Activated naive CD4-positive, alpha-beta T cell treated with anti-CD3 and anti-CD28 coated beads for 36 hours (primary cell): ENCODE results near the gene CDKN2B-AS1. TPM values are rescaled to one million over a fixed set of nuclear protein-coding genes. Genes with fewer than 3 reads are reported as not detected.

Experiments used
- CTCF ChIA-PET: fragments of 350-600 bp; sonication (Branson Sonifier 250); formaldehyde crosslinking; loops from one replicate; lab custom pipeline; 2021; ENCODE audit warnings: antibody characterized with exemption; lab: Charles Lee
- DNase-seq: peaks from one replicate; pipeline ENCODE4 v3.0.0-alpha.2; 2020
- H3K27ac Mint-ChIP-seq: one replicate; pipeline ENCODE4 v1.8.0; 2021; ENCODE audit warnings: mild to moderate bottlenecking, mixed read lengths
- H3K27me3 Mint-ChIP-seq: one replicate; pipeline ENCODE4 v1.8.0; 2021; ENCODE audit warnings: low read depth, mixed read lengths
- H3K36me3 Mint-ChIP-seq: one replicate; pipeline ENCODE4 v1.8.0; 2021; ENCODE audit warnings: low read depth, mixed read lengths
- H3K4me1 Mint-ChIP-seq: one replicate; pipeline ENCODE4 v1.8.0; 2021; ENCODE audit warnings: low read depth, mixed read lengths
- H3K4me3 Mint-ChIP-seq: one replicate; pipeline ENCODE4 v1.8.0; 2021; ENCODE audit warnings: mild to moderate bottlenecking, moderate library complexity, mixed read lengths
- H3K9me3 Mint-ChIP-seq: one replicate; pipeline ENCODE4 v1.8.0; 2021; ENCODE audit warnings: mixed read lengths
- intact Hi-C: fragments of 100-400 bp; cut with micrococcal nuclease; formaldehyde crosslinking; loops from one replicate; pipeline ENCODE4 v1.15.1; 2023
- total RNA-seq, 2 experiments: library from RNA; stranded (reverse); gene quantifications; one replicate each; pipeline ENCODE4 v1.2.3, GENCODE V29; 2021

Gene CDKN2B-AS1
- total RNA-seq, 2 experiments from 2014 or later, result 0.24 TPM; not detected in 1

DNA sequence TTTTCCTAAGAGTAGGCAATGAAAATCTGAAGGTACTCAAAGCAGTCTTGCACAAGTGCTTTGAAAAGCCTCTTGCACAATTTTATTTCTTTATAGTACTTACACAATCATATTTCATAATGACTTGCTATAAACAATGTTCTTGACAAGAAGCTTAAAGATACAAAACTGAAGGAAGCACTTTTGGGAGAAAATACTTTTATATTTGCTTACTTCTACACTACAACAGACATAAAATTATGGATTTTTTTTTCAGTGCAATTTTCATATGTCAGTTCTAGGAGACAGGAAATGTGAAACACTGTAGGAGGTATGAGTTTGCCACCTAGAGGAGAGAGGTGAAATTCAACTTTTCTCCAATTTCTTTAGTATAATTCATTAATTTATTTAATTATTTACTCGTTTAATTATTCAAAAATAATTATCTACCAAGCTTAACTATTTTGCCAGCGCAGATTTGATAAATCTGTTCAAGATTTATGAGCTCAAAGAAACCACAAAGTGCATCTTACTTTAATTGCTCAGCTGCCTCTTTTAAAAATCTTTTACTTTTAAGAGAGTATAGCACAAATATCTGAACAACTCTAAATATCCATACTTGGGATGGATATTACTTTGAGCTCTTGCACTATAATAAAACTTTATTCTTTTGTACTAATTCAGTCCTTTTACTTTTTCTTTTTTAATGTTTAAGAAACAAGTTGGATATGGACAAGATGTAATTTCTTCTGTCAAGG is 43.5 kb downstream of the CDKN2B-AS1 start:
- H3K9me3 Mint-ChIP-seq, result no peaks in the 10 kb centered on the region
- intact Hi-C loops, result loop anchor here (1.0 to 10.0 kb wide), 6 partner anchors 29 to 843 kb away; partner anchors contain the start of gene CDKN2B
- H3K27me3 Mint-ChIP-seq, result peaks cover 16% of the 10 kb centered on the region
- CTCF ChIA-PET, result interaction anchor here (0.6 to 6.8 kb wide), 24 partner anchors 9 to 329 kb away, joined by 3 to 81 read pairs (median 4); partner anchors contain the start of gene CDKN2B
- H3K4me3 Mint-ChIP-seq, result no peak overlapping the region
- DNase-seq, result no peak
- H3K27ac Mint-ChIP-seq, result no peak overlapping the region
- no peaks in the 10 kb centered on the region for H3K36me3 Mint-ChIP-seq
- H3K4me1 Mint-ChIP-seq, result peaks cover 9% of the 10 kb centered on the region

DNA sequence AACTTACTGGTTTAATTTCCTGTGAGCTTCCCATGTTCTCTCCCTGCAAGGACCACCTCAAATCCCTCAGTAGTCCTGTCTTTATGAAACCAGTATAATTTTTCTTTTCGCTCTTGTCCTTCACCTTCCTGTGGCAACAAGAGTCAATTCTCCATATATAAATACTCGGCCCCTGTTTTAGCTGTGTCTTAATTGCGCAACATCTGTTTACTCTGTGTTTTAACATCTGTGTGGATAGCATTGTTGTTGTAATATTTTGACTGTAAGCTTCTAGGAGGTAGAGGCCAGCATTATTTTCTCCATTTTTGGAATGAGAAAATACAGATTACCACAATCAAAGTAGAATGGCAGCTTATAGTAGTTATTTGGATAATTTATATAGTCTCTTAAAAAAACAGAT is 44.7 kb downstream of the CDKN2B-AS1 start:
- intact Hi-C loops, result loop anchor here (2.0 to 10.0 kb wide), 5 partner anchors 30 to 844 kb away; partner anchors contain the start of gene CDKN2B
- H3K27me3 Mint-ChIP-seq, result peaks cover 19% of the 10 kb centered on the region

DNA sequence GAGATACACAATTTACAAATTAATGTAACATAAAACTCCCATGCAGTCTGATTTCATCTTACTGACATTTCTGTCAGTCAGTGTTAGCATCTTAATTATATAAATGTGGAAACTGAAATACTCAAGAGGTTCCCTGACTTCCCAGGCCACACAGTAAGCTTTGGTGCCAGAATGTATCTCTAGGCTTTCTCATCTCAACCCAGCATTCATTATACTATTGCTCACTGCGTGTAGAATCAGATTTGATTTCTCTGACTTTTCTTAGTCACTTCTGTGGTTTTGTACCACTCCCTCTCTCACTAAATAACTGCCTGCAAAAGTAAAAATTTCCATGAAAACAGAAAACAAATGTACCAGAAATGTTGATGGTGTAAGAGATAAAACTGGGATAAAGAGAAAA is 46.2 kb downstream of the CDKN2B-AS1 start:
- no peak overlapping the region for H3K27ac Mint-ChIP-seq
- intact Hi-C loops, result loop anchor here (2.0 kb wide), 1 partner anchor 78 kb away; no protein-coding TSS in a partner anchor
- no peaks in the 10 kb centered on the region for H3K9me3 Mint-ChIP-seq
- peaks cover 9% of the 10 kb centered on the region for H3K4me1 Mint-ChIP-seq
- no peak for DNase-seq
- CTCF ChIA-PET, result interaction anchor here (2.0 to 6.8 kb wide), 3 partner anchors 13 to 228 kb away, joined by 5 to 81 read pairs (median 7); no protein-coding TSS in a partner anchor
- H3K36me3 Mint-ChIP-seq, result no peaks in the 10 kb centered on the region
- H3K27me3 Mint-ChIP-seq, result peaks cover 20% of the 10 kb centered on the region
- H3K4me3 Mint-ChIP-seq, result no peak overlapping the region

More for the DNA sequence above, 44.7 kb downstream of the CDKN2B-AS1 start:
- no peak overlapping the region for H3K27ac Mint-ChIP-seq
- no peak overlapping the region for H3K4me3 Mint-ChIP-seq
- no peak for DNase-seq
- peaks cover 9% of the 10 kb centered on the region for H3K4me1 Mint-ChIP-seq
- no peaks in the 10 kb centered on the region for H3K9me3 Mint-ChIP-seq
- no peaks in the 10 kb centered on the region for H3K36me3 Mint-ChIP-seq
- CTCF ChIA-PET, result interaction anchor here (0.6 to 6.8 kb wide), 5 partner anchors 28 to 226 kb away, joined by 3 to 81 read pairs (median 3); no protein-coding TSS in a partner anchor

DNA sequence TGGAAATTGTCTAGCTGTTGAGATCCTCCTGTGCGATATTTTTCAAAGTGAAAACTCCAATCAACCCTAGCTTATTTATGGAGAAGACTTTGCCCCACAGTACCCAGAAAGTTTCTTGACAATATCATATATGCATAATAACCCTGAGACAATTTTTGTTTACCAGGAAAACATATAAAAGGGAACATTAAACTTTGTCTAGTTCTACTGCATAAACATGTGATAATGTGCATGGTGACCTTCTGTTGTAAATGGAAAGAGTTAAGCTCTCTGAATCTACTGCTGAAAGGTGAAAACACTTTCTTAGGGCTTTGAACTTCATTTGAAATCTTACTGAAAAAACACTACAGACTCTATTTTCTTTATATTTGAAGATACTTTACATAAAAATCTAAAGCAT is 46.8 kb downstream of the CDKN2B-AS1 start:
- CTCF ChIA-PET, result interaction anchor here (0.5 to 6.8 kb wide), 5 partner anchors 12 to 228 kb away, joined by 3 to 81 read pairs (median 5); no protein-coding TSS in a partner anchor
- intact Hi-C loops, result loop anchor here (2.0 kb wide), 1 partner anchor 77 kb away; no protein-coding TSS in a partner anchor
- no peak overlapping the region for H3K27ac Mint-ChIP-seq
- H3K4me3 Mint-ChIP-seq, result no peak overlapping the region
- H3K27me3 Mint-ChIP-seq, result peaks cover 20% of the 10 kb centered on the region
- no peak for DNase-seq
- H3K9me3 Mint-ChIP-seq, result no peaks in the 10 kb centered on the region
- H3K4me1 Mint-ChIP-seq, result peaks cover 12% of the 10 kb centered on the region
- no peaks in the 10 kb centered on the region for H3K36me3 Mint-ChIP-seq

DNA sequence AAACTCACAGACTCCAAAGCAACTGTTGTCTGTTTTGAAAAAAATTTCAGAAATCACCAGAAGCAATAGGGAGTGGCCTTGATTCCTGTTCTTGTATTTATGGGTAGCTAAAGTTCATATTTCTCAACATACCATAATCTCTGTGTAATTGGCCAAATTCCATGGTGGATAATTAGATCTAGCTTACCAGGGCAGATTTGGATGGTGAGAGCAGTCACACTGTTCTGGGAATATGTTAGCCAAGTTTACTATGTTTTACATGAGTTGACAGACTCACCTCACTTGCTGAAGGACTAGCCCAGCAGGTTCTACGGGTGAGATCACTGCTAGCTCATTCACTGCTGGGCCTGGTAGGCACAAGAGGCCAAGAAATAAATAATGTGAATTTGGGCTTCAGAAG is 47.2 kb downstream of the CDKN2B-AS1 start:
- no peak overlapping the region for H3K4me3 Mint-ChIP-seq
- CTCF ChIA-PET, result interaction anchor here (0.5 to 6.8 kb wide), 5 partner anchors 12 to 229 kb away, joined by 3 to 81 read pairs (median 5); no protein-coding TSS in a partner anchor
- no peak for DNase-seq
- H3K27ac Mint-ChIP-seq, result no peak overlapping the region
- intact Hi-C loops, result loop anchor here (2.0 kb wide), 1 partner anchor 77 kb away; no protein-coding TSS in a partner anchor
- peaks cover 15% of the 10 kb centered on the region for H3K4me1 Mint-ChIP-seq
- H3K9me3 Mint-ChIP-seq, result no peaks in the 10 kb centered on the region
- H3K27me3 Mint-ChIP-seq, result peaks cover 24% of the 10 kb centered on the region
- no peaks in the 10 kb centered on the region for H3K36me3 Mint-ChIP-seq

DNA sequence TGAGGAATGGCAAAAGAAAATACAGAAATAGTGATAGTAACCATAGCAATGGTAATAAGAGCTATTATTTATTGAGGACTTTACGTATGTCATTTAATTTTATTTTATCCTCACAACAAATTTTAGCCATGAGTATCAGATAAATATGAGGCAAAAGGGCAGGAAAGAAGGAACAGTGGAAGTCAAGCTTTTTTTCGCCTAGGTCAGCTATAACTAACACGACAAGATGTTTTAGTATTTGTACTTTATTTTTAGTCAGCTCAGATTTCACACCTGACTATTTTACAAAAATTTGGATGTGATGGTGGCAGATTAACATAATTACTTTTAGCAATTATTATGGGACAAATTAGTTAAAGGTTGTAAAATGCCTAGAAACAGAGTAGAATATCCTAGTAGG is 49.3 kb downstream of the CDKN2B-AS1 start:
- CTCF ChIA-PET, result interaction anchor here (1.8 kb wide), 1 partner anchor 35 kb away, joined by 5 read pairs; the partner anchor contains the start of gene CDKN2B
- peaks cover 11% of the 10 kb centered on the region for H3K4me1 Mint-ChIP-seq
- no peak overlapping the region for H3K27ac Mint-ChIP-seq
- peaks cover 33% of the 10 kb centered on the region for H3K27me3 Mint-ChIP-seq
- no peak overlapping the region for H3K4me3 Mint-ChIP-seq
- no peaks in the 10 kb centered on the region for H3K36me3 Mint-ChIP-seq
- DNase-seq, result no peak
- H3K9me3 Mint-ChIP-seq, result no peaks in the 10 kb centered on the region
- intact Hi-C loops, result no loop called here

DNA sequence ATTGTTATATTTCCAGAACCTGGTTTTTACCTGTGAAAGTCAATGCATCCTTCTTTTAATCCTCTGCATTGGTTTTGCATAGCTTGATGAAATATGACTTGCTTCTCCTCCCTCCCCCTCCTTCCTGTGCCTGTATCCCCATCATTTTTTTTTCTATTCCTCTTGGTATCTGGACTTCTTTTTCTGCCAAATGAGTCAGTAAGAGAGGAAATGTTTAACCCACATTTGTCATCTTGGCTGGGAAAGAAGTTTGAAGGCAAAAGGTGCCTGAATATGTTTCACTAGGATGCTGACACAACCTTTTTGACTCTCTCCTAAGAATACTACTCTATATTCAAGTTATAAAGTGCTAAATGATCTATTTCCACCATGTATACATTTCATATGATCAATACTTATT is 50.0 kb downstream of the CDKN2B-AS1 start:
- no peak for DNase-seq
- no peak overlapping the region for H3K27ac Mint-ChIP-seq
- CTCF ChIA-PET, result interaction anchor here (1.8 kb wide), 1 partner anchor 36 kb away, joined by 5 read pairs; the partner anchor contains the start of gene CDKN2B
- H3K36me3 Mint-ChIP-seq, result no peaks in the 10 kb centered on the region
- H3K4me1 Mint-ChIP-seq, result peaks cover 11% of the 10 kb centered on the region
- no peak overlapping the region for H3K4me3 Mint-ChIP-seq
- intact Hi-C loops, result no loop called here
- H3K9me3 Mint-ChIP-seq, result no peaks in the 10 kb centered on the region
- peaks cover 29% of the 10 kb centered on the region for H3K27me3 Mint-ChIP-seq

DNA sequence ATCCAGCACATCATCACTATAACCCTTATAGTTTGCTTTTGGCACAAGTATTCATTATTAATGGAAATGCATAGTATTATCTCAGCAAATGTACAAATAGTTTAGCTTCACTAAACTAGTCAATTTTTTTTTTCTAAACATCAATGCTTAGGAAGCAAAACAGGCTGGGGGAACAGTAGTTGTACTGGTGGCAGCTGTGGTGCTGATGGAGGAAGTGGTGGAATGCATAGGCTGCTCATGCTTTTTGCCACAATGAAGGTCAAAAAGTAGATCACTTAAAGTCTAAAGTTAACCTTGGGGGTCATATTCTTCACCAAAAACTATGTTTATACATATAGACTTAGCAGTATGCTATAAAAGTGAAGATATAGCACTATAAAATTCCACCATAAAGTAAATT is 50.8 kb downstream of the CDKN2B-AS1 start:
- intact Hi-C loops, result no loop called here
- Mint-ChIP-seq H3K9me3 (no peaks in the 10 kb centered on the region), H3K36me3 (no peaks in the 10 kb centered on the region), H3K4me1 (peaks cover 11% of the 10 kb centered on the region), H3K4me3 (no peak overlapping the region), H3K27me3 (peaks cover 30% of the 10 kb centered on the region), H3K27ac (no peak overlapping the region)
- no peak for DNase-seq
- CTCF ChIA-PET, result interaction anchor here (0.7 to 0.8 kb wide), 3 partner anchors 37 to 233 kb away, joined by 3 read pairs; no protein-coding TSS in a partner anchor

DNA sequence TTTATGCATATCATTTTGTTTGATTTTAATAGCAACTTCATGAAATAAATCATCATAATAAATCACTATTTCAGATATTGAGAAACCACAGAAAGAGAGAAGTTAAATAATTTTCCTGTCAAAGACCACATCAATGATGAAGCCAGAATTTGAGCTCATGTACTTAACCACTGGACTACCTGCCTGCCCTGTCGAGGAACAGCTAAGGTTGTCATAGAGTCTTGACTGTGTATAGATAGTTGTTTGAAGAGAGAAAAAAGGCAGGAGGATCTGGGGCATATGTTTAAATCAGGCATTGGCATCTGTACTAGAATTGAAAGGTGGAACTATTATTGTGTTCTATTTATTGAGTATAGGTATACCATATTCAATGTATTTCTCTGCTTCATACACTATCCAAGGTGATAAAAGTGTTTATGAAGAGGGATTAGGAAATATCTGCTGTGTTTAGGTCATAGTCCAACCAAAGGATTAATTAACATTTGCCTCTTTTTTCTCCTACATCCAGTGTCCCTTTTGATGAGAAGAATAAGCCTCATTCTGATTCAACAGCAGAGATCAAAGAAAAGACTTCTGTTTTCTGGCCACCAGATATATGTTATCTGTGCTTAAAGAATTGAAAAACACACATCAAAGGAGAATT is 51.8 kb downstream of the CDKN2B-AS1 start:
- CTCF ChIA-PET, result interaction anchor here (0.7 to 1.2 kb wide), 5 partner anchors 38 to 234 kb away, joined by 3 to 4 read pairs (median 3); no protein-coding TSS in a partner anchor
- intact Hi-C loops, result no loop called here

DNA sequence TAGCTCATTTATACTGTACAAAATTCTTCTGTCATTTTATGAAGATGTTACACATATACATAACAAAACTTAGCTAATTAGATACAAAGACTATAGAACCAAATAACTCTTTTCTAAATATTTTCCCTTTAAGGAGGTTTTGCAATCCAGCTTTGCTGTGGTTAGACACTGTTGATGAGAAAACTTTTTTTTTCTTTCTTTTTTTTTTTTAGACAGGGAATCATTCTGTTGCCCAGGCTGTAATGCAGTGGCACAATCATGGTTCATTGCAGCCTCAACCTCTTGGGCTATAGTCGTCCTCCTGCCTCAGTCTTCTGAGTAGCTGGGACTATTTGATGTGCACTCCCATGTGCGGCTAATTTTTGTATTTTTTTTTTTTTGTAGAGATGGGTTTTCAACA is 53.0 kb downstream of the CDKN2B-AS1 start:
- peaks cover 26% of the 10 kb centered on the region for H3K4me1 Mint-ChIP-seq
- intact Hi-C loops, result no loop called here
- no peak for DNase-seq
- H3K27me3 Mint-ChIP-seq, result peaks cover 33% of the 10 kb centered on the region
- no peaks in the 10 kb centered on the region for H3K36me3 Mint-ChIP-seq
- H3K27ac Mint-ChIP-seq, result no peak overlapping the region
- H3K9me3 Mint-ChIP-seq, result no peaks in the 10 kb centered on the region
- no peak overlapping the region for H3K4me3 Mint-ChIP-seq
- CTCF ChIA-PET, result interaction anchor here (0.6 to 1.5 kb wide), 10 partner anchors 10 to 258 kb away, joined by 3 to 11 read pairs (median 3); no protein-coding TSS in a partner anchor

More for the DNA sequence above, 51.8 kb downstream of the CDKN2B-AS1 start:
- Mint-ChIP-seq H3K27ac (no peak overlapping the region), H3K27me3 (peaks cover 36% of the 10 kb centered on the region), H3K9me3 (no peaks in the 10 kb centered on the region), H3K4me1 (peaks cover 13% of the 10 kb centered on the region), H3K4me3 (no peak overlapping the region), H3K36me3 (no peaks in the 10 kb centered on the region)
- no peak for DNase-seq

DNA sequence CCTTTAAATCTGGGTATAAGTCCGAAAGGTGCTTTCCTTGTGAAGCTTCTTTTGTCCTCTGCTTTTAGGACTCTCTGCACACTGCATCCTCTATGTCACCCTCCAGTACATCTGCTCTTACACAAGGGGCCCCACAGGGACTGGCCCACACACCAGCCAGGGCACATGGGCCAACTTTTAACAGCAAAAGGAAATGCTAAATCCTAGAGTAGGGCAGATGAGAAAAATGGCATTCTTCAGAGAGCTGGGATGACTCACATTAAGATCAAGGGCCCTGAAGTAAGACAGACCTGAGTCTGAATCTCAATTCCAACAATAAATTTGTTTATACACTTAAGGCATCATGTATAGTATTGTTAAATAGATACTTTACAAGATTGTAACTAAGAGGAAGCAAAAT is 54.8 kb downstream of the CDKN2B-AS1 start:
- no peaks in the 10 kb centered on the region for H3K36me3 Mint-ChIP-seq
- H3K27me3 Mint-ChIP-seq, result peaks cover 27% of the 10 kb centered on the region
- CTCF ChIA-PET, result interaction anchor here (1.4 to 1.6 kb wide), 2 partner anchors 30 to 65 kb away, joined by 3 to 4 read pairs; no protein-coding TSS in a partner anchor
- H3K9me3 Mint-ChIP-seq, result no peaks in the 10 kb centered on the region
- H3K27ac Mint-ChIP-seq, result no peak overlapping the region
- DNase-seq, result no peak
- peaks cover 35% of the 10 kb centered on the region for H3K4me1 Mint-ChIP-seq
- intact Hi-C loops, result no loop called here
- no peak overlapping the region for H3K4me3 Mint-ChIP-seq
